Endothelial cell of umbilical vein (primary cell): ENCODE data around the gene PTPRD. TPM values are rescaled to one million over a fixed set of nuclear protein-coding genes. Genes with fewer than 3 reads are reported as not detected.

Experiments used
- BruUV-seq: library from RNA; stranded (reverse); fragments of 400-500 nt; replicated peaks from 2 replicates; lab custom pipeline; 2021; lab: Mats Ljungman, UMichigan
- CTCF ChIA-PET: fragments of 300-600, 350-600 bp; sonication (Branson Sonifier 250); formaldehyde crosslinking; loops from one replicate; lab custom pipeline; 2021; ENCODE audit warnings: antibody characterized with exemption, inconsistent platforms; lab: Charles Lee
- POLR2A ChIA-PET: fragments of 300-600, 350-600 bp; sonication (Branson Sonifier 250); formaldehyde crosslinking; loops from one replicate; lab custom pipeline; 2021; ENCODE audit warnings: antibody characterized with exemption, inconsistent platforms; lab: Charles Lee
- DNase-seq: peaks from one replicate; pipeline ENCODE4 v3.0.0-alpha.2; 2011; ENCODE audit warnings: low read depth, low spot score
- FAIRE-seq: peaks from 2 replicates; lab custom pipeline; 2011; peaks lifted over from hg19 to GRCh38; lab: Jason Lieb, UNC
- H2AFZ ChIP-seq: 2 replicates; pipeline ENCODE4 v1.6.0; 2012; ENCODE audit warnings: low read depth, low read length, control low read depth, inconsistent platforms
- H3K27ac ChIP-seq: 2 replicates; pipeline ENCODE4 v1.5.1; 2011; ENCODE audit warnings: low read depth, mild to moderate bottlenecking, control low read depth, low read length, moderate library complexity; ENCODE audit not compliant: insufficient read depth
- H3K27me3 ChIP-seq, 2 experiments: 2 replicates each; pipeline versions ENCODE4 v1.6.0 to v1.6.1; 2011; ENCODE audit warnings: low read length in 2 of 2, mixed read lengths in 1 of 2; ENCODE audit not compliant: control insufficient read depth in 2 of 2, insufficient read depth in 2 of 2
- H3K36me3 ChIP-seq, 2 experiments: 2 replicates in 1 of 2; 3 replicates in 1 of 2; pipeline ENCODE4 v1.5.1; 2011; ENCODE audit warnings: low read length in 2 of 2, mild to moderate bottlenecking in 1 of 2, moderate library complexity in 1 of 2; ENCODE audit not compliant: control insufficient read depth in 2 of 2, insufficient read depth in 2 of 2; ENCODE audit errors: extremely low read depth in 1 of 2
- H3K4me1 ChIP-seq: 3 replicates; pipeline ENCODE4 v1.5.1; 2011; ENCODE audit warnings: mild to moderate bottlenecking, low read length; ENCODE audit not compliant: control insufficient read depth, insufficient read depth; ENCODE audit errors: extremely low read depth
- H3K4me2 ChIP-seq: 2 replicates; pipeline ENCODE4 v1.6.1; 2011; ENCODE audit warnings: low read length, control low read depth, mixed read lengths; ENCODE audit not compliant: insufficient read depth
- H3K4me3 ChIP-seq, 3 experiments: fragments of 200-600 bp in 1 of 3; sonication (generic), shearing (Covaris generic) in 1 of 3; replicated peaks in 1 of 3; 2 replicates each; pipeline ENCODE4 v1.5.1; 2011 to 2016; ENCODE audit warnings: control low read depth in 3 of 3, low read length in 3 of 3, mild to moderate bottlenecking in 2 of 3, inconsistent platforms in 1 of 3, low read depth in 1 of 3, moderate library complexity in 1 of 3; ENCODE audit not compliant: insufficient read depth in 1 of 3
- H3K79me2 ChIP-seq: 2 replicates; pipeline ENCODE4 v1.6.0; 2012; ENCODE audit warnings: low read length, inconsistent platforms; ENCODE audit not compliant: control insufficient read depth, insufficient read depth
- H3K9ac ChIP-seq: replicated peaks from 2 replicates; pipeline ENCODE3; 2011; ENCODE audit warnings: low read length, control low read depth; ENCODE audit not compliant: insufficient read depth; ENCODE audit errors: extremely low read depth
- H3K9me1 ChIP-seq: replicated peaks from 3 replicates; pipeline ENCODE4 v1.6.0; 2011; ENCODE audit warnings: mild to moderate bottlenecking, low read length; ENCODE audit not compliant: control insufficient read depth, insufficient read depth; ENCODE audit errors: extremely low read depth
- H3K9me3 ChIP-seq: replicated peaks from 2 replicates; pipeline ENCODE4 v1.5.1; 2012; ENCODE audit warnings: low read length, inconsistent platforms; ENCODE audit not compliant: control insufficient read depth, insufficient read depth
- H4K20me1 ChIP-seq: replicated peaks from 2 replicates; pipeline ENCODE3; 2011; ENCODE audit warnings: mild to moderate bottlenecking, low read length; ENCODE audit not compliant: control insufficient read depth, insufficient read depth; ENCODE audit errors: extremely low read depth
- CTCF ChIP-seq, 2 donors: IDR thresholded peaks; 1 replicate in 1 of 2; 2 replicates in 1 of 2; pipeline ENCODE4 v1.5.1; 2011; ENCODE audit warnings: low read length in 2 of 2, mild to moderate bottlenecking in 2 of 2, moderate library complexity in 2 of 2, control low read depth in 1 of 2, inconsistent platforms in 1 of 2, low read depth in 1 of 2; ENCODE audit not compliant: insufficient read depth in 1 of 2; ENCODE audit errors: extremely low read depth in 1 of 2
- FOS ChIP-seq: IDR thresholded peaks from 2 replicates; pipeline ENCODE4 v1.6.1; 2011; ENCODE audit warnings: mild to moderate bottlenecking, low read length, moderate library complexity, borderline replicate concordance; ENCODE audit not compliant: insufficient read depth
- GATA2 ChIP-seq: IDR thresholded peaks from 2 replicates; pipeline ENCODE4 v1.7.0; 2011; ENCODE audit warnings: low read depth, mild to moderate bottlenecking, moderate library complexity, mixed read lengths, low read length; ENCODE audit not compliant: insufficient read length, insufficient read depth
- JUN ChIP-seq: IDR thresholded peaks from 2 replicates; pipeline ENCODE4 v1.6.1; 2011; ENCODE audit warnings: borderline replicate concordance, low read depth; ENCODE audit not compliant: insufficient read length, insufficient read depth
- MAX ChIP-seq: IDR thresholded peaks from 2 replicates; pipeline ENCODE4 v1.6.1; 2011; ENCODE audit not compliant: insufficient read depth, insufficient read length
- POLR2A ChIP-seq: IDR thresholded peaks from 2 replicates; pipeline ENCODE4 v1.6.1; 2012; ENCODE audit warnings: low read depth, mild to moderate bottlenecking, control low read depth, low read length
- dilution Hi-C: fragments of 300-500 bp; cut with MboI; formaldehyde crosslinking; loops from one replicate; pipeline ENCODE4 v1.15.0; 2019; ENCODE audit warnings: low sequenced_read_pairs; ENCODE audit not compliant: extremely low pct_ligation_motif_present
- intact Hi-C: fragments of 100-400 bp; cut with micrococcal nuclease; formaldehyde crosslinking; loops from one replicate; pipeline ENCODE4 v1.10.0; 2022
- polyA plus RNA-seq, 4 experiments: library from polyadenylated mRNA; depleted of rRNA in 3 of 4; stranded (reverse) in 3 of 4; unstranded in 1 of 4; fragments of >200 nt; gene quantifications; 2 replicates each; pipeline versions ENCODE4 v1.2.1 to v1.2.3, GENCODE V29; 2011 to 2012; ENCODE audit warnings: missing spikeins in 1 of 4
- total RNA-seq: library from RNA; stranded (reverse); gene quantifications from 2 replicates; pipeline ENCODE4 v1.2.3, GENCODE V29; 2021

The PTPRD gene
- total and polyA plus RNA-seq, 2 donors (not counting 3 experiments of a cell fraction or from before 2014, with no cell fraction given): 5.5 to 5.7 TPM

GRCh38 chr9:9942764-9943424, 669.9 kb downstream of the PTPRD start:
- FAIRE-seq (peak; percentile 92), DNase-seq (peak; percentile 87)
- Histone ChIP-seq H3K4me3 (no peak overlapping the region), H3K9me1 (no peaks in the 10 kb centered on the region), H3K36me3 (no peaks in the 10 kb centered on the region), H3K9me3 (no peaks in the 10 kb centered on the region), H3K27me3 (no peaks in the 10 kb centered on the region), H4K20me1 (no peaks in the 10 kb centered on the region), H3K9ac (no peak overlapping the region), H3K79me2 (no peaks in the 10 kb centered on the region), H3K27ac (no peak overlapping the region), H3K4me1 (no peaks in the 10 kb centered on the region), H2AFZ (no peak overlapping the region), H3K4me2 (no peak overlapping the region)
- CTCF ChIA-PET: interaction anchor here (0.6 to 5.4 kb wide), 70 partner anchors 8 to 1457 kb away, joined by 3 to 131 read pairs (median 4); no protein-coding TSS in a partner anchor
- POLR2A ChIA-PET: no interaction called here
- intact Hi-C loops: loop anchor here (1.0 to 2.0 kb wide), 2 partner anchors 150 to 337 kb away; no protein-coding TSS in a partner anchor
- dilution Hi-C loops: no loop called here
- peak; percentile 87 to 90 for TF ChIP-seq CTCF (IDR thresholded peaks at IDR 0.05; ENCODE audit: extremely low read depth in 1 of 2, insufficient read depth in 1 of 2, low read depth in 1 of 2, low read length in 2 of 2)
- no peak for TF ChIP-seq POLR2A
- no peak for TF ChIP-seq FOS
- TF ChIP-seq MAX: no peak
- no peak for TF ChIP-seq JUN
- no peak for TF ChIP-seq GATA2
- no TSS peak for BruUV-seq
